ENCODE measurements around the gene VWA5B1. TPM values are rescaled to one million over a fixed set of nuclear protein-coding genes. Genes with fewer than 3 reads are reported as not detected.

The VWA5B1 gene
- total RNA-seq, 2 donors from 2014 or later = 0.22 to 0.43 TPM

GRCh38 chr1:20361805-20362381 is 71.2 kb downstream of the VWA5B1 start:
- H3K27me3 ChIP-seq = no peaks in the 10 kb centered on the region
- H3K4me3 ChIP-seq = no peak overlapping the region
- H3K27ac ChIP-seq = no peak overlapping the region
- H3K9me3 ChIP-seq = no peaks in the 10 kb centered on the region
- peak; percentile 75 to 85 for TF ChIP-seq CTCF (IDR thresholded peaks at IDR 0.05)
- H3K4me1 ChIP-seq = peaks cover 0 to 48% of the 10 kb centered on the region in 2 donors
- DNase-seq (ENCODE audit: low spot score) = no peak
- H3K36me3 ChIP-seq = no peaks in the 10 kb centered on the region

DNA sequence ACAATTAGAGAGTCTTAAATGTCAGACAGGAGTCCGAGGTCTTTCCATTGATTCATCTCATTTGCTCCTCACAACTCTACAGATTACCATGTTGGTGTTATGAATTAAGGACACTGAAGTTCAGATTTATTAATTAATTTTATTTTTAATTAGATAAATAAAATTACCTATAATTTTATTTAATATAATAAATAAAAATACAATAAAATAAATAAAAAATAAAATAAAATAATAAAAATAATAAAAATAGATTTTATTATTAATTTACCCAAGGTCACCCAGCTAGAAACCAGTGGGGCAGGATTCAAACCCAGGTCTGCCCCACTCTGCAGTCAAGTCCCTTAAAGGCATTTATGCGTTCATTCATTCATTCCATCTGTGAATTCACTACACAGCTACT is 72.2 kb downstream of the VWA5B1 start:
- TF ChIP-seq CTCF (IDR thresholded peaks at IDR 0.05) = no peak
- no peak for DNase-seq (ENCODE audit: low spot score)
- no peaks in the 10 kb centered on the region for H3K9me3 ChIP-seq
- H3K27ac ChIP-seq = no peak overlapping the region
- no peak overlapping the region for H3K4me3 ChIP-seq
- H3K4me1 ChIP-seq = peaks cover 0 to 51% of the 10 kb centered on the region in 2 donors
- H3K36me3 ChIP-seq = no peaks in the 10 kb centered on the region
- no peaks in the 10 kb centered on the region for H3K27me3 ChIP-seq

DNA sequence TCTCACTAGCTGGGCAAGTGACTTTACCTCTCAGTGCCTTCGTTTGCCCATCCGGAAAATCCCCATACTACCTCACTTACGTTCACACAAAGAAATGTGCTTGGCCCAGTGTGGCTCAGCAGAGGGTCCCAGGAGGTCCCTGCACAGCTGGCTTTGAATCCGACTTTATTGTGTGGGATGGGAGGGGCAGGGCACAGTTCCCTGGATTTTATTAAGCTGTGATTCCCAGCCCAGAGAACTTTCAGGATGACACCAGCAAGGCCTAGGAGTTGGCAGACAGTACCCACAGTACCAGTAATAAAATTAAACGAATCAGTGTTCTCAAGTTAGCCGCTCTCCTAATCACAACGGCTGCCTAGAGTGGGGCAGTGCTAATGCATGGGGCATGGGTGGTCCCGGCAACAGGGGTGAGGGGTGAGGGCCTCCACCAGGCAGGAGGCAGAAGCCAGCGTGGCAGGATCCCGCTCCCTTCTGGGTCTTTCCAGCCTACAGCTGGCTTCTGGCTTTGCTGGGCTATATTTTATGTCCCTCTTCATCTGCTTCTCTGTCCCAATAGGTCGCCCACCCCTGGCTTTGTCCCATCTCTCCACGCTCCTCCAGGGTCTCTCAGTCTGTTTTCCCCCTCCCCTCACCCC is 74.9 kb downstream of the VWA5B1 start:
- H3K4me1 ChIP-seq = peaks cover 0 to 31% of the 10 kb centered on the region in 2 donors
- no peaks in the 10 kb centered on the region for H3K27me3 ChIP-seq
- H3K4me3 ChIP-seq = no peak overlapping the region
- no peak for DNase-seq (ENCODE audit: low spot score)
- TF ChIP-seq CTCF (IDR thresholded peaks at IDR 0.05) = no peak
- H3K27ac ChIP-seq = no peak overlapping the region
- no peaks in the 10 kb centered on the region for H3K36me3 ChIP-seq
- no peaks in the 10 kb centered on the region for H3K9me3 ChIP-seq

DNA sequence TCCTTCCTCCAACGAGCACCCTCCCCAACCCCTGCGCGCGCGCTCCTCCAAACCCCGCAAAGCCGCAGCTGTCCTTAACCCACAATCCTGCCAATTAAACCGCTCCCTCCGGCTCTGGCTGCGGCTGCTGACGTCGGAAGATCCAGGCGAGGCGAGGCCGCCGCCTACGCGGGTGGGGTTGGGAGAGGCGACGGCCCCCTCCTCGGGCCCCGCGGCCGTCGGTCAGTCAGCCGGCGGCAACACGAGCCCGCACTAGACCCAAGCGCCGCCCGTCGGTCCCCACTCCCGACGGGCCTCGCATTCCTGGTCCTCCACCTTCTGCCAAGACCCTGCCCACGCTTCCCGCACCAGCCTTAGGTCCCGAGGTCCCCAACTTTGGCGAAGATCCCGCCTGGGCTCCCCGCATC is 75.4 kb downstream of the VWA5B1 start:
- Histone ChIP-seq H3K4me3 (peak overlapping the region; percentile 26 to 46), H3K4me1 (peaks cover 0 to 31% of the 10 kb centered on the region in 2 donors), H3K27ac (no peak overlapping the region), H3K36me3 (no peaks in the 10 kb centered on the region), H3K27me3 (no peaks in the 10 kb centered on the region), H3K9me3 (no peaks in the 10 kb centered on the region)
- TF ChIP-seq CTCF (IDR thresholded peaks at IDR 0.05) = no peak
- no peak for DNase-seq (ENCODE audit: low spot score)

GRCh38 chr1:20366463-20367115 is 75.9 kb downstream of the VWA5B1 start:
- H3K27me3 ChIP-seq = no peaks in the 10 kb centered on the region
- H3K9me3 ChIP-seq = no peaks in the 10 kb centered on the region
- H3K4me3 ChIP-seq = peak overlapping the region; percentile 26 to 46
- H3K36me3 ChIP-seq = no peaks in the 10 kb centered on the region
- peaks cover 0 to 28% of the 10 kb centered on the region in 2 donors for H3K4me1 ChIP-seq
- no peak for TF ChIP-seq CTCF (IDR thresholded peaks at IDR 0.05)
- DNase-seq (ENCODE audit: low spot score) = no peak
- H3K27ac ChIP-seq = no peak overlapping the region
